Measurements from ENCODE around the gene R3HDM2. TPM values are rescaled to one million over a fixed set of nuclear protein-coding genes. Genes with fewer than 3 reads are reported as not detected.
"Not testable (repeated sequence)": the region's sequence is repeated elsewhere in the genome, so short reads cannot be mapped to it uniquely, and the experiment has no call there.

Gene R3HDM2
- total RNA-seq, 1 experiment from 2014 or later = 22.8 TPM

- DNase-seq (ENCODE audit: low read depth) = peak; percentile 51
- in situ Hi-C loops (cut with HindIII; ENCODE audit: low pct_unique_long_range_greater_than_20kb, low sequenced_read_pairs) = no loop called here
Measured at GRCh38 chr12:57456145-57456700, 25.4 kb upstream of the R3HDM2 start.

- no peak for DNase-seq (ENCODE audit: low read depth)
- in situ Hi-C loops (cut with HindIII; ENCODE audit: low pct_unique_long_range_greater_than_20kb, low sequenced_read_pairs) = no loop called here
Measured at GRCh38 chr12:57455374-57456144, 24.7 kb upstream of the R3HDM2 start.

- in situ Hi-C loops (cut with HindIII; ENCODE audit: low pct_unique_long_range_greater_than_20kb, low sequenced_read_pairs) = no loop called here
- DNase-seq (ENCODE audit: low read depth) = peak; percentile 44
Measured at GRCh38 chr12:57454566-57455373, 23.9 kb upstream of the R3HDM2 start, which contains the start of gene INHBE. TSS of gene INHBE (plus strand) at chr12:57455307. CDS start at chr12:57455537, 230 bp downstream.

GRCh38 chr12:57454213-57454565 lies 23.3 kb upstream of the R3HDM2 start:
- no peak for DNase-seq (ENCODE audit: low read depth)
- in situ Hi-C loops (cut with HindIII; ENCODE audit: low pct_unique_long_range_greater_than_20kb, low sequenced_read_pairs) = no loop called here

GRCh38 chr12:57452937-57453509 lies 22.2 kb upstream of the R3HDM2 start:
- in situ Hi-C loops (cut with HindIII; ENCODE audit: low pct_unique_long_range_greater_than_20kb, low sequenced_read_pairs) = no loop called here
- peak; percentile 52 for DNase-seq (ENCODE audit: low read depth)

DNA sequence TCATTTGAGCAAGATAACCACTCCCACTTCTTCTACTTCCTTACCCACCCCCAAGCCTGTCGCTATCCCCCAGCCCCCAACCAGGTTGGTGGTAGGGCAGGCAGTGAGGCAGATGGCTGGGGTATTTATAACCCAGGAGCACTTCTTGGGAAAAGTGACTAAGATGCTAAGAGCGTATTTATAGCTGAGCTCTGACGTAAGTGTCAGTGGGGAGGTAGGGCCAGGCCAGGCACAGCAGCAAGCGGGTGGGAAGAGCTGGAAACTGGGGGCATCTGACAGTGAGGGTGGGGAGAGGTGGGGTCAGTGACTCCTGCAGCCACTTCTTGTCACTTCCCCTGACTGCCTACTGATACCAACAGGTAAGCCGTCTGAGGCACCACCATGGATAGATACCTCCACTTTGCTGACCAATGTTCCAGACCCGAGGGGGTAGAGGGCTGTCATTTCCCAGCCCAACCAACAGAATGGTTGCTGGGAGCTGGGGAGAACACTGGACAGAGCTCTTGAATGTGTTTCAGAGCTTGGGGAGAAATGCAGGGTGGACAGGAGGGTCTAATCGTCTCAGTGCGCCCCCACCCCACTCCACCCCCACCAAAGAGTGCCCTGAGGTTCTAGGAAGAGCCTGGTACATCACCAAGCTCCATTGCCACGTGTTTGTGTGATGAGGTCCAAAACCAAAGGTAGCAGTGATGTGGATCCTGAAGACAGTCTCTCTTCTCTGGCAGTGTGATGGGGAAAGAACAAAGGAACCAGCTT lies 21.5 kb upstream of the R3HDM2 start:
- in situ Hi-C loops (cut with HindIII; ENCODE audit: low pct_unique_long_range_greater_than_20kb, low sequenced_read_pairs) = no loop called here
- no peak for DNase-seq (ENCODE audit: low read depth)

GRCh38 chr12:57451233-57451778 lies 20.5 kb upstream of the R3HDM2 start:
- no peak for DNase-seq (ENCODE audit: low read depth)
- in situ Hi-C loops (cut with HindIII; ENCODE audit: low pct_unique_long_range_greater_than_20kb, low sequenced_read_pairs) = no loop called here

GRCh38 chr12:57450057-57450456 lies 19.2 kb upstream of the R3HDM2 start:
- in situ Hi-C loops (cut with HindIII; ENCODE audit: low pct_unique_long_range_greater_than_20kb, low sequenced_read_pairs) = no loop called here

GRCh38 chr12:57449375-57449774 lies 18.5 kb upstream of the R3HDM2 start:
- no peak for DNase-seq (ENCODE audit: low read depth)
- in situ Hi-C loops (cut with HindIII; ENCODE audit: low pct_unique_long_range_greater_than_20kb, low sequenced_read_pairs) = no loop called here

More at GRCh38 chr12:57450057-57450456, 19.2 kb upstream of the R3HDM2 start:
- no peak for DNase-seq (ENCODE audit: low read depth)

GRCh38 chr12:57448669-57449068 lies 17.8 kb upstream of the R3HDM2 start:
- no peak for DNase-seq (ENCODE audit: low read depth)
- in situ Hi-C loops (cut with HindIII; ENCODE audit: low pct_unique_long_range_greater_than_20kb, low sequenced_read_pairs) = no loop called here

DNA sequence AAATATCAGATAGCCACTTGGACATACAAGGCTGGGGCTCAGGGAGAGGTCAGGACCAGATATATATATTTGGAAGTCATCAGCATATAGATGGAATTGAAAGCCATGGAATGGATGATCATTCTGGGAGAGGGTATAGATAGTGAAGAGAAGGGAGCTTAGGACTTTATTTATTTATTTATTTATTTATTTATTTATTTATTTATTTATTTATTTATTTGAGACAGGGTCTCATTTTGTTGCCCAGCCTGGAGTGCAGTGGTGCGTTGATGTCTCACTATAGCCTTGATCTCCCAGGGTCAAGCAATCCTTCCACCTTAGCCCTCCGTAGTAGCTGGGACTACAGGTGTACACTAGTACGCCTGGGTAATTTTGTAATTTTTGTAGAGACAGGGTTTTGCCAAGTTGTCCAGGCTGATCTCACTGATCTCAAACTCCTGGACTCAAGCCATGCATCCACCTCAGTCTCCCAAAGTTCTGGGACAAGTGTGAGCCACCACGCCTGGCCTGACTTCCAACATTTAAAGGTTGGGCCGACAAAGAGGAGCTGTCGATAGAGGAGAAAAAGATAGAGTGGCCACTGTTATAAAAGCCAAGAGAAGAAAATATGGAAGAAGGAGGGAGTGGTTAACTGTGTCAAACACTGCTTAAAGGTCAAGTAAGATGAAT lies 15.6 kb upstream of the R3HDM2 start:
- in situ Hi-C loops (cut with HindIII; ENCODE audit: low pct_unique_long_range_greater_than_20kb, low sequenced_read_pairs) = no loop called here
- DNase-seq (ENCODE audit: low read depth) = no peak

- DNase-seq (ENCODE audit: low read depth) = no peak
- in situ Hi-C loops (cut with HindIII; ENCODE audit: low pct_unique_long_range_greater_than_20kb, low sequenced_read_pairs) = no loop called here
Measured at GRCh38 chr12:57444744-57445143, 13.9 kb upstream of the R3HDM2 start.

DNA sequence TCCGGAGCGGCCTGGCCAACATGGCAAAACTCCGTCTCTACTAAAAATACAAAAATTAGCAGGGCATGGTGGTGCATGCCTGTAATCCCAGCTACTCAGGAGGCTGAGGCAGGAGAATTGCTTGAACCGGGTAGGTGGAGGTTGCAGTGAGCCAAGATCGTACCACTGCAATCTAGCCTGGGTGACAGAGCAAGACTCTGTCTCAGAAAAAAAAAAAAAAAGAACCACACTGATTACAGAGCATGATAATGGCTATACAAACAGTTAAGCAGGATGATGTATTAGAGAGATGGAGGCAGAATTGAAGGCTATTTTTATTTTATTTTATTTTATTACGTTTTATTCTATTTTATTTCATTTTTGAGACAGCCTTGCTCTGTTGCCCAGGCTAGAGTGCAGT lies 13.5 kb upstream of the R3HDM2 start:
- DNase-seq (ENCODE audit: low read depth); in situ Hi-C loops (cut with HindIII; ENCODE audit: low pct_unique_long_range_greater_than_20kb, low sequenced_read_pairs): not testable (repeated sequence)

DNA sequence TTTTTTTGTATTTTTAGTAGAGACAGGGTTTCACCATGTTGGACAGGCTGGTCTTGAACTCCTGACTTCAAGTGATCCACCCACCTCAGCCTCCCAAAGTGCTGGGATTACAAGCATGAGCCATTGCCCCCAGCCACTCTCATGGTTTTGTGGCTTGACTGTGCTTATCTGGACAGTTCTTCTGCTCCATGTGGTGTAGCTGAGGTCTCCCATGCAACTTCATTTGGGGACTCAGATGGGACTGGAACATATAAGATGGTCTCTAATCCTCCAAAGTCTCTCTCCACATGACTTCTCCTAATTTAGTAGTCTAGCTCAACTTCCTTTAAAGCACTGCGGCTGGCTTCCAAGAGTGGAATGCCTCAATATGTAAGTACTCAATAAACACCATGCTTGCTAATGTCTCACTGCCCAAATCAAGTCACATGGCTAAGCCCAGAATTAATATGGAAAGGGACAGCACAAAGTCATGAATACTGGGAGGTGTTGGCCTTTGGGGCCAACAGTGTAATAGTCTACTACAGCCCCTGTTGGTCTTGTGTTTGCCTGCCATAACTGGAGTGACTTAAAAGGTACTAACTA lies 11.1 kb upstream of the R3HDM2 start:
- in situ Hi-C loops (cut with HindIII; ENCODE audit: low pct_unique_long_range_greater_than_20kb, low sequenced_read_pairs) = no loop called here
- no peak for DNase-seq (ENCODE audit: low read depth)

GRCh38 chr12:57441393-57441792 lies 10.6 kb upstream of the R3HDM2 start:
- in situ Hi-C loops (cut with HindIII; ENCODE audit: low pct_unique_long_range_greater_than_20kb, low sequenced_read_pairs); DNase-seq (ENCODE audit: low read depth): not testable (repeated sequence)

- in situ Hi-C loops (cut with HindIII; ENCODE audit: low pct_unique_long_range_greater_than_20kb, low sequenced_read_pairs) = no loop called here
Measured at GRCh38 chr12:57439762-57440266, 9.0 kb upstream of the R3HDM2 start.

GRCh38 chr12:57438400-57438799 lies 7.6 kb upstream of the R3HDM2 start:
- in situ Hi-C loops (cut with HindIII; ENCODE audit: low pct_unique_long_range_greater_than_20kb, low sequenced_read_pairs) = no loop called here
- DNase-seq (ENCODE audit: low read depth) = no peak

More at GRCh38 chr12:57439762-57440266, 9.0 kb upstream of the R3HDM2 start:
- no peak for DNase-seq (ENCODE audit: low read depth)

Data from Caki2 (cell line).